Liver (tissue), 9 donors: Measurements from ENCODE around the gene LCE3E. TPM values are rescaled to one million over a fixed set of nuclear protein-coding genes. Genes with fewer than 3 reads are reported as not detected.

ENCODE experiments used
- DNase-seq: peaks from one replicate; pipeline ENCODE4 v3.0.0-alpha.2; 2017; ENCODE audit warnings: low spot score
- H3K27ac ChIP-seq, 2 donors: one replicate each; pipeline ENCODE4 v1.7.0; 2013; ENCODE audit warnings: inconsistent platforms in 2 of 2, low read length in 2 of 2, control low read depth in 1 of 2, low read depth in 1 of 2, mild to moderate bottlenecking in 1 of 2
- H3K27me3 ChIP-seq, 4 donors: one replicate each; pipeline versions ENCODE4 v1.6.1 to v1.7.0; 2013; ENCODE audit warnings: low read length in 3 of 4, inconsistent platforms in 1 of 4, mild to moderate bottlenecking in 1 of 4, moderate library complexity in 1 of 4; ENCODE audit not compliant: control insufficient read depth in 4 of 4, insufficient read depth in 4 of 4
- H3K36me3 ChIP-seq, 4 donors: one replicate each; pipeline versions ENCODE4 v1.6.1 to v1.7.0; 2013; ENCODE audit warnings: low read length in 3 of 4, mild to moderate bottlenecking in 3 of 4, low read depth in 1 of 4, moderate library complexity in 1 of 4; ENCODE audit not compliant: control insufficient read depth in 4 of 4, insufficient read depth in 3 of 4
- H3K4me1 ChIP-seq, 4 donors: one replicate each; pipeline versions ENCODE4 v1.6.1 to v1.7.0; 2013; ENCODE audit warnings: low read length in 3 of 4, mild to moderate bottlenecking in 3 of 4, moderate library complexity in 1 of 4; ENCODE audit not compliant: control insufficient read depth in 4 of 4, insufficient read depth in 4 of 4
- H3K4me3 ChIP-seq, 3 donors: one replicate each; pipeline versions ENCODE4 v1.6.1 to v1.7.0; 2013; ENCODE audit warnings: low read length in 3 of 3, control low read depth in 1 of 3, low read depth in 1 of 3, mild to moderate bottlenecking in 1 of 3
- H3K9ac ChIP-seq, 2 donors: one replicate each; pipeline ENCODE4 v1.7.0; 2013; ENCODE audit warnings: low read length in 2 of 2, mild to moderate bottlenecking in 2 of 2, moderate library complexity in 2 of 2, control low read depth in 1 of 2, low read depth in 1 of 2
- H3K9me3 ChIP-seq, 4 donors: one replicate each; pipeline versions ENCODE4 v1.6.1 to v1.7.0; 2013; ENCODE audit warnings: low read length in 3 of 4; ENCODE audit not compliant: control insufficient read depth in 4 of 4
- EGR1 ChIP-seq, 2 donors: IDR thresholded peaks; 2 replicates each; pipeline ENCODE4 v1.6.1; 2016 to 2018; ENCODE audit warnings: antibody characterized with exemption in 2 of 2, low read depth in 2 of 2
- FOXA1 ChIP-seq: IDR thresholded peaks from 2 replicates; pipeline ENCODE4 v1.6.1; 2016; ENCODE audit warnings: antibody characterized with exemption
- FOXA2 ChIP-seq: IDR thresholded peaks from 2 replicates; pipeline ENCODE4 v1.6.1; 2016; ENCODE audit warnings: antibody characterized with exemption
- GABPA ChIP-seq, 2 donors: IDR thresholded peaks in 1 of 2; conservative IDR thresholded peaks in 1 of 2; 2 replicates each; pipeline ENCODE4 v1.6.1; 2016; ENCODE audit warnings: antibody characterized with exemption in 2 of 2, mild to moderate bottlenecking in 1 of 2, moderate library complexity in 1 of 2
- HNF4A ChIP-seq, 2 donors: conservative IDR thresholded peaks; 2 replicates each; pipeline ENCODE4 v1.6.1; 2016; ENCODE audit warnings: antibody characterized with exemption in 2 of 2, mild to moderate bottlenecking in 2 of 2
- HNF4G ChIP-seq: IDR thresholded peaks from 2 replicates; pipeline ENCODE4 v1.6.1; 2016; ENCODE audit warnings: antibody characterized with exemption
- JUND ChIP-seq, 2 donors: IDR thresholded peaks; 2 replicates each; pipeline ENCODE4 v1.6.1; 2016; ENCODE audit warnings: antibody characterized with exemption in 2 of 2
- MAX ChIP-seq: IDR thresholded peaks from 2 replicates; pipeline ENCODE4 v1.6.1; 2016; ENCODE audit warnings: antibody characterized with exemption
- NR2F2 ChIP-seq: IDR thresholded peaks from 2 replicates; pipeline ENCODE4 v1.6.1; 2016; ENCODE audit warnings: antibody characterized with exemption
- RAD21 ChIP-seq, 2 donors: IDR thresholded peaks; 2 replicates each; pipeline ENCODE4 v1.6.1; 2016; ENCODE audit warnings: antibody characterized with exemption in 2 of 2, mild to moderate bottlenecking in 2 of 2
- RXRA ChIP-seq, 2 donors: IDR thresholded peaks; 2 replicates each; pipeline ENCODE4 v1.6.1; 2017 to 2018; ENCODE audit warnings: antibody characterized with exemption in 2 of 2, mild to moderate bottlenecking in 1 of 2
- SP1 ChIP-seq: IDR thresholded peaks from 2 replicates; pipeline ENCODE4 v1.6.1; 2018; ENCODE audit warnings: antibody characterized with exemption, mild to moderate bottlenecking
- TAF1 ChIP-seq: conservative IDR thresholded peaks from 2 replicates; pipeline ENCODE4 v1.6.1; 2016; ENCODE audit warnings: antibody characterized with exemption, mild to moderate bottlenecking
- YY1 ChIP-seq: IDR thresholded peaks from 2 replicates; pipeline ENCODE4 v1.6.1; 2016; ENCODE audit warnings: antibody characterized with exemption, mild to moderate bottlenecking
- WGBS: extraction: QIAGEN DNeasy Blood & Tissue Kit; methylation state at CpG from one replicate; pipeline ENCODE4 v1.1.7; 2013; 5-methylcytosine and 5-hydroxymethylcytosine counted together
- polyA plus RNA-seq, 2 donors: library from polyadenylated mRNA; stranded (reverse) in 1 of 2; unstranded in 1 of 2; fragments of 200-250 nt in 1 of 2; fragments of >200 nt in 1 of 2; fragmentation: Nextera tagmentation in 1 of 2; extraction: Ambion mirVana in 1 of 2; gene quantifications; one replicate each; pipeline versions ENCODE4 v1.2.1 to v1.2.3, GENCODE V29; 2013 to 2015
- total RNA-seq, 2 donors: library from RNA; depleted of rRNA; stranded (reverse); fragments of >200 nt; gene quantifications; one replicate each; pipeline ENCODE4 v1.2.3, GENCODE V29; 2014
- TF ChIP-seq, protein P1 (sequence below): IDR thresholded peaks from 2 replicates; pipeline ENCODE4 v1.6.1; 2016; ENCODE audit warnings: antibody characterized with exemption, mild to moderate bottlenecking
- TF ChIP-seq, protein P2 (sequence below): fragments of 150-350 bp; IDR thresholded peaks from 2 replicates; pipeline ENCODE4 v1.5.1; 2017; ENCODE audit warnings: improper control_type of control experiment, low read depth, low read length; ENCODE audit not compliant: missing input control
- TF ChIP-seq, protein P3 (sequence below): IDR thresholded peaks from 2 replicates; pipeline ENCODE4 v1.6.1; 2016; ENCODE audit warnings: antibody characterized with exemption
- donor health status: healthy.
- donor health status: healthy.
- donor health status: healthy.
- donor health status: healthy.
- donor health status: healthy.

Gene LCE3E
- total and polyA plus RNA-seq, 4 donors, result not detected

DNA sequence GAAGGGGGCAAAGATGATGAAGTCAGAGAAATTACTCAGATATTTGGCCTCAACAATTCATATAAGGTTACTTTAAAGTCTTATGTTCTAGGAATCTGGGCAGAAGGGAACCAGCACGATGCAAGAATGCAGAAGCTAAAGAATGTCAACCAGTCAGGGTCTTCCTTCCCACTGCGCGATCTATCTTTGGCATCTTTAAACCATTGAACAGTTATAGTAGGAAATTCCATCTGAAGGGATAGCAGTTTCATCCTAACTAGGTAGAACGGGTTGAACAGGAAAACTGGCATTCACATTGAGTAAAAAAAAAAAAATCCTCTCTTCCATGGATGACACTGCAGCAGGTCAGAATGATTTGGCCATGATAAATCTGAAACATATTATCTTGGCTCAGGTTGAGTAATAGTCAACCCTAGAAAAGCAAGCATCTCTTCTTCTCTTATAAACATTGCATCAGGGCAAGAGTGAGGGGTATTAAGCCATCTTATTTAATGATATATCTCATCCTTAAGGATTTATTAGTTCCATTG is 46.0 kb downstream of the LCE3E start:
- DNase-seq, result no peak
- Histone ChIP-seq H3K4me1 (peaks cover 0 to 5% (median 2%) of the 10 kb centered on the region in 4 donors), H3K36me3 (no peaks in the 10 kb centered on the region), H3K4me3 (no peak overlapping the region), H3K9ac (no peak overlapping the region), H3K27ac (no peak overlapping the region), H3K27me3 (peaks cover 0 to 10% (median 2%) of the 10 kb centered on the region in 4 donors), H3K9me3 (peaks cover 3 to 10% (median 4%) of the 10 kb centered on the region in 4 donors)
- TF ChIP-seq RXRA (IDR thresholded peaks at IDR 0.05), result no peak
- TF ChIP-seq FOXA1, result no peak
- TF ChIP-seq JUND (IDR thresholded peaks at IDR 0.05), result no peak
- no peak for TF ChIP-seq MAX
- no peak for TF ChIP-seq YY1
- TF ChIP-seq RAD21 (IDR thresholded peaks at IDR 0.05), result no peak
- no peak for TF ChIP-seq TAF1
- no peak for TF ChIP-seq HNF4A (conservative IDR thresholded peaks at IDR 0.05)
- TF ChIP-seq NR2F2, result no peak
- TF ChIP-seq EGR1 (IDR thresholded peaks at IDR 0.05; ENCODE audit: low read depth in 2 of 2), result no peak
- TF ChIP-seq SP1, result no peak
- WGBS, result 54% methylated on average over 4 of the region's 4 CpGs

- H3K9me3 ChIP-seq, result peaks cover 3 to 7% (median 4%) of the 10 kb centered on the region in 4 donors
Measured at GRCh38 chr1:152519851-152520250, 46.7 kb downstream of the LCE3E start.

More at GRCh38 chr1:152519851-152520250, 46.7 kb downstream of the LCE3E start:
- TF ChIP-seq GABPA (IDR thresholded peaks at IDR 0.05 in 1 of 2, conservative IDR thresholded peaks at IDR 0.05 in 1 of 2) (no peak), EGR1 (IDR thresholded peaks at IDR 0.05; ENCODE audit: low read depth in 2 of 2) (no peak), HNF4A (conservative IDR thresholded peaks at IDR 0.05) (no peak), RAD21 (IDR thresholded peaks at IDR 0.05) (no peak), NR2F2 (no peak), YY1 (no peak), HNF4G (no peak), JUND (IDR thresholded peaks at IDR 0.05) (no peak), TAF1 (no peak), FOXA1 (no peak), RXRA (IDR thresholded peaks at IDR 0.05) (no peak), FOXA2 (no peak)
- TF ChIP-seq, protein P1, sequence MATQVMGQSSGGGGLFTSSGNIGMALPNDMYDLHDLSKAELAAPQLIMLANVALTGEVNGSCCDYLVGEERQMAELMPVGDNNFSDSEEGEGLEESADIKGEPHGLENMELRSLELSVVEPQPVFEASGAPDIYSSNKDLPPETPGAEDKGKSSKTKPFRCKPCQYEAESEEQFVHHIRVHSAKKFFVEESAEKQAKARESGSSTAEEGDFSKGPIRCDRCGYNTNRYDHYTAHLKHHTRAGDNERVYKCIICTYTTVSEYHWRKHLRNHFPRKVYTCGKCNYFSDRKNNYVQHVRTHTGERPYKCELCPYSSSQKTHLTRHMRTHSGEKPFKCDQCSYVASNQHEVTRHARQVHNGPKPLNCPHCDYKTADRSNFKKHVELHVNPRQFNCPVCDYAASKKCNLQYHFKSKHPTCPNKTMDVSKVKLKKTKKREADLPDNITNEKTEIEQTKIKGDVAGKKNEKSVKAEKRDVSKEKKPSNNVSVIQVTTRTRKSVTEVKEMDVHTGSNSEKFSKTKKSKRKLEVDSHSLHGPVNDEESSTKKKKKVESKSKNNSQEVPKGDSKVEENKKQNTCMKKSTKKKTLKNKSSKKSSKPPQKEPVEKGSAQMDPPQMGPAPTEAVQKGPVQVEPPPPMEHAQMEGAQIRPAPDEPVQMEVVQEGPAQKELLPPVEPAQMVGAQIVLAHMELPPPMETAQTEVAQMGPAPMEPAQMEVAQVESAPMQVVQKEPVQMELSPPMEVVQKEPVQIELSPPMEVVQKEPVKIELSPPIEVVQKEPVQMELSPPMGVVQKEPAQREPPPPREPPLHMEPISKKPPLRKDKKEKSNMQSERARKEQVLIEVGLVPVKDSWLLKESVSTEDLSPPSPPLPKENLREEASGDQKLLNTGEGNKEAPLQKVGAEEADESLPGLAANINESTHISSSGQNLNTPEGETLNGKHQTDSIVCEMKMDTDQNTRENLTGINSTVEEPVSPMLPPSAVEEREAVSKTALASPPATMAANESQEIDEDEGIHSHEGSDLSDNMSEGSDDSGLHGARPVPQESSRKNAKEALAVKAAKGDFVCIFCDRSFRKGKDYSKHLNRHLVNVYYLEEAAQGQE, result no peak
- TF ChIP-seq, protein P2, sequence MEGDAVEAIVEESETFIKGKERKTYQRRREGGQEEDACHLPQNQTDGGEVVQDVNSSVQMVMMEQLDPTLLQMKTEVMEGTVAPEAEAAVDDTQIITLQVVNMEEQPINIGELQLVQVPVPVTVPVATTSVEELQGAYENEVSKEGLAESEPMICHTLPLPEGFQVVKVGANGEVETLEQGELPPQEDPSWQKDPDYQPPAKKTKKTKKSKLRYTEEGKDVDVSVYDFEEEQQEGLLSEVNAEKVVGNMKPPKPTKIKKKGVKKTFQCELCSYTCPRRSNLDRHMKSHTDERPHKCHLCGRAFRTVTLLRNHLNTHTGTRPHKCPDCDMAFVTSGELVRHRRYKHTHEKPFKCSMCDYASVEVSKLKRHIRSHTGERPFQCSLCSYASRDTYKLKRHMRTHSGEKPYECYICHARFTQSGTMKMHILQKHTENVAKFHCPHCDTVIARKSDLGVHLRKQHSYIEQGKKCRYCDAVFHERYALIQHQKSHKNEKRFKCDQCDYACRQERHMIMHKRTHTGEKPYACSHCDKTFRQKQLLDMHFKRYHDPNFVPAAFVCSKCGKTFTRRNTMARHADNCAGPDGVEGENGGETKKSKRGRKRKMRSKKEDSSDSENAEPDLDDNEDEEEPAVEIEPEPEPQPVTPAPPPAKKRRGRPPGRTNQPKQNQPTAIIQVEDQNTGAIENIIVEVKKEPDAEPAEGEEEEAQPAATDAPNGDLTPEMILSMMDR, result no peak
- TF ChIP-seq, protein P3, sequence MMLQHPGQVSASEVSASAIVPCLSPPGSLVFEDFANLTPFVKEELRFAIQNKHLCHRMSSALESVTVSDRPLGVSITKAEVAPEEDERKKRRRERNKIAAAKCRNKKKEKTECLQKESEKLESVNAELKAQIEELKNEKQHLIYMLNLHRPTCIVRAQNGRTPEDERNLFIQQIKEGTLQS, result no peak
- no peak overlapping the region for H3K4me3 ChIP-seq
- no peak for DNase-seq
- H3K4me1 ChIP-seq, result peaks cover 0 to 7% (median 5%) of the 10 kb centered on the region in 4 donors
- peaks cover 0 to 10% (median 2%) of the 10 kb centered on the region in 4 donors for H3K27me3 ChIP-seq
- no peaks in the 10 kb centered on the region for H3K36me3 ChIP-seq
- 41% methylated on average over 1 of the region's 1 CpG for WGBS
- no peak overlapping the region for H3K27ac ChIP-seq
- H3K9ac ChIP-seq, result no peak overlapping the region
